Mesangial cell (primary cell): ENCODE data around the gene NUAK1. TPM values are rescaled to one million over a fixed set of nuclear protein-coding genes. Genes with fewer than 3 reads are reported as not detected.

Experiments
- total RNA-seq: library from RNA; depleted of rRNA; stranded (reverse); fragments of >200 nt; gene quantifications from 2 replicates; pipeline ENCODE4 v1.2.3, GENCODE V29; 2015

The NUAK1 gene
- 20.7 and 25.1 TPM in 2 replicates for total RNA-seq

DNA sequence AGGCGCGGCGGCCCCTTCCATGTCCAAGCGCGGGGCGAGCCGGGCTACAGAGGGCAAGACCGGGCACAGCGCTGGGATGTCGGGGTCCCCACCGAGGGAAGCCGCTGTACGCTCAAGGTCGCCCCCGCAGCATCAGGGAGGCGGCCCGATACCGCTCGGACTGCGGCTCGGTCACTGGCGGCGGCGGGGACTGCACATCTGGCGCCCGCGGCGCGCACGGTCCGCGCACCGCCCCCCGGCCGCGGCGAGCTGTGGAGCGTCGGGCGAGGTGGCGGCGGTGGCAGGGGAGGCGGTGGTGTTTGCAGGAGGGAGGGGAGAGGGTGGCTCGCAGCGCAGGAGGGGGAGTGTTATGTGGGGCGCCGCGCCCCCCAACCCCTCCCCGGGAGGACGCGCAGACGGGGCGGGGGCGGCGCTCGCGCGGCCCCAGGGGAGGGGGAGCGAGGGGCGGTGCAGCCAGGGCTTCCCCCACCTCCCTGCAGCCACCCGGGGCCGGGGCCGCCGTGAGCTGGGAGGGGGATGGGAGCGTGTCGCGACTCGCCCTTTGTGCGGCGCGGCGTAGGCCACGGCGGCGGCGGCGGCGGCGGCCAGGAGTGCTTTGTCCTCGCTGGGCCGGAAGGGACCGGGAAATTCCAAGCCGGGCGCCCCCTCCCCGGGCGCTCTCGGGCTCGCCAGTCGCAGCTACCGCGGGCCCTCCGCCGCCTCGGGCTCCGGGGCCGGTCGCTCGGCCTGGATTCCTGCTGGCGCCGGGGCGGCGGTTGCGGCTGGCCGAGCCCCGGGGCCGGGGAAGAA is at the start of gene NUAK1:
Gene NUAK1 (minus strand): TSS at position 322 of the 789 bp plus-strand sequence. CDS start 301 bp downstream, at position 21.

Other genes starting within 250 kb of the NUAK1 start
- 112 and 165 TPM in 2 replicates for gene CKAP4, start 109.1 kb upstream of the NUAK1 start, total RNA-seq
- gene TCP11L2, start 163.8 kb upstream of the NUAK1 start, total RNA-seq = 3.4 and 28.3 TPM in 2 replicates
- gene POLR3B, start 218.8 kb upstream of the NUAK1 start, total RNA-seq = 5.2 and 6.5 TPM in 2 replicates